Mesodermal cell (in vitro differentiated cells): ENCODE data around the gene KLHL35.
A peak's percentile ranks its signal among the peaks of the same experiment; 100 is the strongest.

Experiments
- H3K27ac ChIP-seq: 2 replicates; pipeline ENCODE4 v1.7.0; 2013; ENCODE audit warnings: mild to moderate bottlenecking, low read depth, low read length, moderate library complexity; ENCODE audit not compliant: severe bottlenecking
- H3K36me3 ChIP-seq: 2 replicates; pipeline ENCODE4 v1.7.1; 2013; ENCODE audit warnings: mild to moderate bottlenecking, low read length, moderate library complexity; ENCODE audit not compliant: control insufficient read depth, insufficient read depth
- H3K4me1 ChIP-seq: one replicate; pipeline ENCODE4 v1.7.1; 2013; ENCODE audit warnings: mild to moderate bottlenecking, low read length; ENCODE audit not compliant: insufficient read depth, control insufficient read depth, poor library complexity, severe bottlenecking
- H3K4me3 ChIP-seq: 2 replicates; pipeline ENCODE4 v1.7.0; 2013; ENCODE audit warnings: low read length, control low read depth, mild to moderate bottlenecking; ENCODE audit not compliant: insufficient read depth, poor library complexity, severe bottlenecking; ENCODE audit errors: extremely low read depth
- H3K9me3 ChIP-seq: 2 replicates; pipeline ENCODE4 v1.7.1; 2013; ENCODE audit warnings: mild to moderate bottlenecking, low read length, moderate library complexity; ENCODE audit not compliant: control insufficient read depth
- WGBS, 2 experiments: methylation state at CpG; one replicate each; pipeline ENCODE4 v1.1.5; 2013; ENCODE audit warnings: missing lambda C conversion rate in 2 of 2; ENCODE audit not compliant: insufficient coverage in 2 of 2; 5-methylcytosine and 5-hydroxymethylcytosine counted together

KLHL35 gene

DNA sequence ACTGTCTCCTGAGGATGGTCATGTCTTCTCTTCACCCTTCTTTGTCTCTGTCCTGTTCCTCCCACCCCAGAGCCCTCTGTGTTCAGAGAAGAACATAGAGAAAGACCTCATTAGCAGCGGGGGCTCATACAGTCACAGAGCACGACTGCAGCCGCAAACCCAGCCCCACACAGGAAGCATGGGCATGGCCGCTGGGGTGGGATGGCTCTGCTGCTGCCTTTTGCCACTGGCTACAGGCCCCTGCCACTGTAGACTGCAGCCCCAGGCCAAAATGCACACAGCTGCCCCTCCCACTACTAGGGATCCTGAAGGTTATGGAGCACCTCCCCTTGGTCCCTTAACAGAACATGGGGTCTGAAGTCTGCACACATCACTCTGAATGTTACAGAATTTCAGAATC, 34.9 kb upstream of the KLHL35 start:
- Histone ChIP-seq H3K4me1 (peaks cover 47% of the 10 kb centered on the region), H3K27ac (no peak overlapping the region), H3K36me3 (no peaks in the 10 kb centered on the region), H3K4me3 (no peak overlapping the region), H3K9me3 (no peaks in the 10 kb centered on the region)
- WGBS, 2 experiments = 42 to 93% methylated on average over 2 to 4 of the region's 4 CpGs

- no peaks in the 10 kb centered on the region for H3K36me3 ChIP-seq
- 87 to 97% methylated on average over 6 to 7 of the region's 8 CpGs for WGBS, 2 experiments
- no peaks in the 10 kb centered on the region for H3K9me3 ChIP-seq
- no peak overlapping the region for H3K4me3 ChIP-seq
- H3K27ac ChIP-seq = no peak overlapping the region
- peaks cover 42% of the 10 kb centered on the region for H3K4me1 ChIP-seq
Measured at GRCh38 chr11:75467311-75467710, 34.3 kb upstream of the KLHL35 start.

- no peak overlapping the region for H3K4me3 ChIP-seq
- H3K4me1 ChIP-seq = peaks cover 39% of the 10 kb centered on the region
- no peaks in the 10 kb centered on the region for H3K9me3 ChIP-seq
- H3K36me3 ChIP-seq = no peaks in the 10 kb centered on the region
- peak overlapping the region; percentile 20 for H3K27ac ChIP-seq
- WGBS, 2 experiments = 85 to 95% methylated on average over 10 to 11 of the region's 11 CpGs
Measured at GRCh38 chr11:75465701-75466531, 32.9 kb upstream of the KLHL35 start.

GRCh38 chr11:75463106-75463774, 30.2 kb upstream of the KLHL35 start:
- Histone ChIP-seq H3K4me3 (no peak overlapping the region), H3K9me3 (no peaks in the 10 kb centered on the region), H3K27ac (no peak overlapping the region), H3K36me3 (no peaks in the 10 kb centered on the region), H3K4me1 (peaks cover 30% of the 10 kb centered on the region)
- WGBS, 2 experiments = 62 to 72% methylated on average over 6 to 11 of the region's 11 CpGs

DNA sequence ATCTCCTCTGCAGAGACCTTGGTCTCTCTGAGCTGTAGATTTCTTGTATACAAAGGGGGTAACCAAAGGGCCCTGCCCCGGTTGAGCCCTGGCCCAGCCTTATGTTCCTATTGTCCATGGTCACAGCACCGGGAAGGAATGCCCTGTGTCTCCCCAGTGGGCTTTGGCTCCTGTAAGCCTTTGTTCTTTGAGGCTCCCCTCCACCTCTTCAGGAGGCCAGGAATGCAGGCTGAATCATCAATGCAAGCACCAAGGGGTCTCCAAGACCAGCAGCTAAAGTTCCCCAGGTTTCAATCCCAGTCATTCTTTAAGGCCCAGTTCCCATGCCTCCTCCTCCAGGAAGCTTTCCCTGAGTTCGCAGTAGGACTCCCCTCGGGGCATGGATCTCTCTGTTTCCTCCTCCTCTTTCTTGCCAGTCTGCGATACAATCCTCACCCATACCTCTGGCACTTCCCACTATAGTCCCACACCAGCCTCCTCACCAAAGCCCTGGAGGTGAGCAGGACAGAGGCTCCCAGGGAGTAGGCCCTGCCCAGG, 29.2 kb upstream of the KLHL35 start:
- Histone ChIP-seq H3K4me1 (peaks cover 19% of the 10 kb centered on the region), H3K4me3 (no peak overlapping the region), H3K36me3 (no peaks in the 10 kb centered on the region), H3K9me3 (no peaks in the 10 kb centered on the region), H3K27ac (no peak overlapping the region)
- WGBS, 2 experiments = 46 to 54% methylated on average over 4 to 5 of the region's 5 CpGs

GRCh38 chr11:75461151-75461550, 28.1 kb upstream of the KLHL35 start:
- Histone ChIP-seq H3K27ac (no peak overlapping the region), H3K4me3 (no peak overlapping the region), H3K4me1 (peaks cover 15% of the 10 kb centered on the region), H3K9me3 (no peaks in the 10 kb centered on the region), H3K36me3 (no peaks in the 10 kb centered on the region)
- 97% methylated on average over 6 of the region's 6 CpGs for WGBS, 2 experiments

GRCh38 chr11:75456596-75457183, 23.7 kb upstream of the KLHL35 start:
- Histone ChIP-seq H3K27ac (no peak overlapping the region), H3K9me3 (no peaks in the 10 kb centered on the region), H3K36me3 (peaks cover 3% of the 10 kb centered on the region), H3K4me1 (peaks cover 3% of the 10 kb centered on the region), H3K4me3 (no peak overlapping the region)
- WGBS, 2 experiments = 90 to 93% methylated on average over 13 to 14 of the region's 14 CpGs

- H3K36me3 ChIP-seq = peaks cover 3% of the 10 kb centered on the region
- 85 to 96% methylated on average over 5 of the region's 5 CpGs for WGBS, 2 experiments
- H3K9me3 ChIP-seq = no peaks in the 10 kb centered on the region
- no peaks in the 10 kb centered on the region for H3K4me1 ChIP-seq
- H3K4me3 ChIP-seq = no peak overlapping the region
- no peak overlapping the region for H3K27ac ChIP-seq
Measured at GRCh38 chr11:75454987-75455386, 22.0 kb upstream of the KLHL35 start.

GRCh38 chr11:75453916-75454655, 21.1 kb upstream of the KLHL35 start:
- 92 to 95% methylated on average over 6 to 7 of the region's 9 CpGs for WGBS, 2 experiments
- H3K4me3 ChIP-seq = no peak overlapping the region
- no peaks in the 10 kb centered on the region for H3K9me3 ChIP-seq
- no peaks in the 10 kb centered on the region for H3K4me1 ChIP-seq
- peaks cover 3% of the 10 kb centered on the region for H3K36me3 ChIP-seq
- H3K27ac ChIP-seq = no peak overlapping the region
